ENCODE data around the gene TUBB6. TPM values are rescaled to one million over a fixed set of nuclear protein-coding genes. Genes with fewer than 3 reads are reported as not detected.

TUBB6 gene
- total RNA-seq, 3 donors from 2014 or later (not counting 1 experiment from before 2014, with no cell fraction given) = 0.97 to 3.2 (median 2.8) TPM

DNA sequence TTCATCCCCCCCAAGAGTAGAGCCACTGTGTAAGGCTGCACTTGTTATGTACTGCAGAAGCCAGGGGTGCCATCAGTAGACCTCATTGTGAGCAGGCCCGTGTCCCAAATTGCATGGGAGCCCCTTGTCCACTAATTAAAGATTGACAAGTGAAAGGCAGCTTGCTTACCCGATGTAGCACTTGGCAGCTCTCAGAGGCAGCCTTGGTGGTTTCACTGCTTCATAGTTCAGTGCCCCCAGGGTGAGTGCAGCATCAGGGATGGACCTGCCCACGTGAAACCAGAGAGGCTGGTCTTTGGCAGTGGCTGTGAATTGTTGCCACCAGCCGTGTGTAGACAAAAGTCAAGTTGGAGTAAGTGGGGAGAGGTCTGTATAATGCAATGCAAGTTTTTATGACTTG, 13.3 kb downstream of the TUBB6 start:
- no peak overlapping the region for H3K27ac Mint-ChIP-seq
- Histone ChIP-seq H3K4me3 (ENCODE audit: low read length) (no peak overlapping the region), H3K36me3 (ENCODE audit: control insufficient read depth, insufficient read depth, low read length) (peaks cover 11% of the 10 kb centered on the region), H3K9me3 (ENCODE audit: control insufficient read depth, insufficient read depth, low read length) (no peaks in the 10 kb centered on the region), H3K4me1 (ENCODE audit: control insufficient read depth, insufficient read depth, low read length) (peaks cover 7% of the 10 kb centered on the region), H3K27me3 (ENCODE audit: control insufficient read depth, insufficient read depth, low read length) (no peaks in the 10 kb centered on the region), H3K27ac (ENCODE audit: low read length) (no peak overlapping the region)
- DNase-seq = no peak
- no peaks in the 10 kb centered on the region for H3K27me3 Mint-ChIP-seq (ENCODE audit: low read depth in 2 of 2)
- no peaks in the 10 kb centered on the region for H3K4me1 Mint-ChIP-seq
- no peaks in the 10 kb centered on the region for H3K9me3 Mint-ChIP-seq
- intact Hi-C loops (cut with micrococcal nuclease) = no loop called here
- 66% methylated on average over 4 of the region's 4 CpGs for WGBS (ENCODE audit: insufficient coverage)
- no peaks in the 10 kb centered on the region for H3K36me3 Mint-ChIP-seq
- ATAC-seq = no peak
- TF ChIP-seq, protein P1, sequence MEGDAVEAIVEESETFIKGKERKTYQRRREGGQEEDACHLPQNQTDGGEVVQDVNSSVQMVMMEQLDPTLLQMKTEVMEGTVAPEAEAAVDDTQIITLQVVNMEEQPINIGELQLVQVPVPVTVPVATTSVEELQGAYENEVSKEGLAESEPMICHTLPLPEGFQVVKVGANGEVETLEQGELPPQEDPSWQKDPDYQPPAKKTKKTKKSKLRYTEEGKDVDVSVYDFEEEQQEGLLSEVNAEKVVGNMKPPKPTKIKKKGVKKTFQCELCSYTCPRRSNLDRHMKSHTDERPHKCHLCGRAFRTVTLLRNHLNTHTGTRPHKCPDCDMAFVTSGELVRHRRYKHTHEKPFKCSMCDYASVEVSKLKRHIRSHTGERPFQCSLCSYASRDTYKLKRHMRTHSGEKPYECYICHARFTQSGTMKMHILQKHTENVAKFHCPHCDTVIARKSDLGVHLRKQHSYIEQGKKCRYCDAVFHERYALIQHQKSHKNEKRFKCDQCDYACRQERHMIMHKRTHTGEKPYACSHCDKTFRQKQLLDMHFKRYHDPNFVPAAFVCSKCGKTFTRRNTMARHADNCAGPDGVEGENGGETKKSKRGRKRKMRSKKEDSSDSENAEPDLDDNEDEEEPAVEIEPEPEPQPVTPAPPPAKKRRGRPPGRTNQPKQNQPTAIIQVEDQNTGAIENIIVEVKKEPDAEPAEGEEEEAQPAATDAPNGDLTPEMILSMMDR (IDR thresholded peaks at IDR 0.05) = no peak
- H3K4me3 Mint-ChIP-seq = no peak overlapping the region

DNA sequence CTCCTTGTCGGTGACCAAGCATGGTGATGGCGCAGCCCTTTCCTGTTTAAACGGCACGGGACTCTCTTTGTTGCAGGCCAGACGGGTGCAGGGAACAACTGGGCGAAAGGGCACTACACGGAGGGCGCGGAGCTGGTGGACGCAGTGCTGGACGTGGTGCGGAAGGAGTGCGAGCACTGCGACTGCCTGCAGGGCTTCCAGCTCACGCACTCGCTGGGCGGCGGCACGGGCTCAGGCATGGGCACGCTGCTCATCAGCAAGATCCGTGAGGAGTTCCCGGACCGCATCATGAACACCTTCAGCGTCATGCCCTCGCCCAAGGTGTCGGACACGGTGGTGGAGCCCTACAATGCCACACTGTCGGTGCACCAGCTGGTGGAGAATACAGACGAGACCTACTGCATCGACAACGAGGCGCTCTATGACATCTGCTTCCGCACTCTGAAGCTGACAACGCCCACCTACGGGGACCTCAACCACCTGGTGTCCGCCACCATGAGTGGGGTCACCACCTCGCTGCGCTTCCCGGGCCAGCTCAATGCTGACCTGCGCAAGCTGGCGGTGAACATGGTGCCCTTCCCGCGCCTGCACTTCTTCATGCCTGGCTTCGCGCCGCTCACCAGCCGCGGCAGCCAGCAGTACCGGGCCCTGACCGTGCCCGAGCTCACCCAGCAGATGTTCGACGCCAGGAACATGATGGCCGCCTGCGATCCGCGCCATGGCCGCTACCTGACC, 17.1 kb downstream of the TUBB6 start:
- no peaks in the 10 kb centered on the region for H3K9me3 Mint-ChIP-seq
- H3K27me3 Mint-ChIP-seq (ENCODE audit: low read depth in 2 of 2) = no peaks in the 10 kb centered on the region
- H3K36me3 Mint-ChIP-seq = peaks cover 6% of the 10 kb centered on the region
- DNase-seq = no peak
- ATAC-seq = no peak
- no peak overlapping the region for H3K27ac Mint-ChIP-seq
- Histone ChIP-seq H3K4me3 (ENCODE audit: low read length) (no peak overlapping the region), H3K4me1 (ENCODE audit: control insufficient read depth, insufficient read depth, low read length) (peaks cover 9% of the 10 kb centered on the region), H3K36me3 (ENCODE audit: control insufficient read depth, insufficient read depth, low read length) (peaks cover 42% of the 10 kb centered on the region), H3K9me3 (ENCODE audit: control insufficient read depth, insufficient read depth, low read length) (no peaks in the 10 kb centered on the region), H3K27ac (ENCODE audit: low read length) (no peak overlapping the region), H3K27me3 (ENCODE audit: control insufficient read depth, insufficient read depth, low read length) (no peaks in the 10 kb centered on the region)
- WGBS (ENCODE audit: insufficient coverage) = 98% methylated on average over 58 of the region's 58 CpGs
- intact Hi-C loops (cut with micrococcal nuclease) = no loop called here
- H3K4me1 Mint-ChIP-seq = peaks cover 14 to 16% of the 10 kb centered on the region in 2 donors
- TF ChIP-seq, protein P1 (IDR thresholded peaks at IDR 0.05) = no peak
- H3K4me3 Mint-ChIP-seq = no peak overlapping the region

DNA sequence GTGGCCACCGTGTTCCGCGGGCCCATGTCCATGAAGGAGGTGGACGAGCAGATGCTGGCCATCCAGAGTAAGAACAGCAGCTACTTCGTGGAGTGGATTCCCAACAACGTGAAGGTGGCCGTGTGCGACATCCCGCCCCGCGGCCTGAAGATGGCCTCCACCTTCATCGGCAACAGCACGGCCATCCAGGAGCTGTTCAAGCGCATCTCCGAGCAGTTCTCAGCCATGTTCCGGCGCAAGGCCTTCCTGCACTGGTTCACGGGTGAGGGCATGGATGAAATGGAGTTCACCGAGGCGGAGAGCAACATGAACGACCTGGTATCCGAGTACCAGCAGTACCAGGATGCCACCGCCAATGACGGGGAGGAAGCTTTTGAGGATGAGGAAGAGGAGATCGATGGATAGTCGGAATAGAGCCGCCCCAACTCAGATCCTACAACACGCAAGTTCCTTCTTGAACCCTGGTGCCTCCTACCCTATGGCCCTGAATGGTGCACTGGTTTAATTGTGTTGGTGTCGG, 17.7 kb downstream of the TUBB6 start:
- Histone ChIP-seq H3K27ac (ENCODE audit: low read length) (no peak overlapping the region), H3K9me3 (ENCODE audit: control insufficient read depth, insufficient read depth, low read length) (no peaks in the 10 kb centered on the region), H3K4me1 (ENCODE audit: control insufficient read depth, insufficient read depth, low read length) (peaks cover 8% of the 10 kb centered on the region), H3K36me3 (ENCODE audit: control insufficient read depth, insufficient read depth, low read length) (peaks cover 42% of the 10 kb centered on the region), H3K4me3 (ENCODE audit: low read length) (no peak overlapping the region), H3K27me3 (ENCODE audit: control insufficient read depth, insufficient read depth, low read length) (no peaks in the 10 kb centered on the region)
- Mint-ChIP-seq H3K27me3 (ENCODE audit: low read depth in 2 of 2) (no peaks in the 10 kb centered on the region), H3K4me1 (peaks cover 14 to 16% of the 10 kb centered on the region in 2 donors), H3K4me3 (no peak overlapping the region), H3K9me3 (no peaks in the 10 kb centered on the region), H3K36me3 (peaks cover 6% of the 10 kb centered on the region), H3K27ac (no peak overlapping the region)
- ATAC-seq (no peak), DNase-seq (no peak)
- 98% methylated on average over 29 of the region's 29 CpGs for WGBS (ENCODE audit: insufficient coverage)
- TF ChIP-seq, protein P1 (IDR thresholded peaks at IDR 0.05) = no peak
- intact Hi-C loops (cut with micrococcal nuclease) = no loop called here

Measured in natural killer cell (primary cell).